ENCODE data around the gene CARF. TPM values are rescaled to one million over a fixed set of nuclear protein-coding genes. Genes with fewer than 3 reads are reported as not detected.

Gene CARF
- total RNA-seq, 1 experiment from 2014 or later: 4.2 TPM

DNA sequence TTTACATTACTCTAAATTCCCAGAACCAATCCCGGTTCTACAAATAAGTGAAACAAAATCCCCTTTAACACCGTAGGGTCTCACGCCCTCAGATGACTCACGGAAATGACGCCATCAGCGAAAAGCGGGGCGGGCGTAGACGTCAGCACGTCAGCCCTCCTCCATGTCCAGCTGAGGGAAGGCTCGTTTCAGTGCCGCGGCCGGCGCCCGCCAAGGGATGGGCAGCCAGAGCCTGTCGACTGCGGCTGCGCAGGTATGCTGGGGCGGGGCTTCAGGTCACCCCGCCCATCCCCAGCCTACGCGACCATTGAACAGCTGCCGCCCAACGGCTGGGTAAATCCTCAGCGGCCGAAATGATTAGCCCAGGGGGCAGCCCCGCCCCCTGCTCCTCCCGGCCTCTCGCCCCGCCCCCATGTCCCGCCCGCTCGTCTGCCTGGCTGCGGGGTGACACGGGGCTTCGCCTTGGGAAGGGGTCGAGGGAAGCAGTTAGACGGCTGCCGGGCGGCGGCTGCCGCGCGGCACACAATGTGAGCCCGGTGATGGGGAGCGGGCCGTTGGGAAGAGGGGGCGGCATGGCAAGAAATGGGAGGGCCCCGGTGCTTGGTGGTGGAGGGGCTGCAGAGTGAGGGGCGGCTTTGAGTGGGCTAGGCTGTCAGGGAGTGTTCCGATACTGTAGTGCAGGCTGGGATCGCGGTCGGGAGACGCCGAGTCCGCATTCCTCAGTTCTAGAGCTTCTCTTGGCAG is 102.6 kb downstream of the CARF start, which contains the start of gene NBEAL1:
Gene NBEAL1, plus strand, starts transcription at position 420 of the 744 bp plus-strand sequence. CDS start 1,510 bp downstream, outside the sequence.
- H3K4me1 ChIP-seq (ENCODE audit: insufficient read depth, low read length): no peaks in the 10 kb centered on the region
- no peak within 1 kb of the TSS for H4K5ac ChIP-seq (ENCODE audit: insufficient read length, low read depth, low read length)
- DNase-seq: peak; percentile 99
- H3K4ac ChIP-seq (ENCODE audit: low read depth, low read length): no peak within 1 kb of the TSS; the same call in 1 of the 2 replicates
- H2AFZ ChIP-seq (ENCODE audit: low read length): peak within 1 kb of the TSS; percentile 66
- peak within 1 kb of the TSS; percentile 35 for H3K27ac ChIP-seq (ENCODE audit: insufficient read length, low read depth, low read length)
- H3K56ac ChIP-seq (ENCODE audit: insufficient read length, low read depth, low read length): no peak within 1 kb of the TSS
- H3K18ac ChIP-seq (ENCODE audit: insufficient read length, low read depth, low read length): peak within 1 kb of the TSS; percentile 68
- H3K9me3 Mint-ChIP-seq: no peaks in the 10 kb centered on the region
- H2BK5ac ChIP-seq (ENCODE audit: insufficient read length, low read length): no peak within 1 kb of the TSS
- H2BK20ac ChIP-seq (ENCODE audit: low read depth, low read length, poor library complexity, severe bottlenecking): no peak within 1 kb of the TSS
- H3K14ac ChIP-seq (ENCODE audit: insufficient read depth, low read length): peak within 1 kb of the TSS; percentile 67
- peak within 1 kb of the TSS; percentile 88 for H3K9ac ChIP-seq (ENCODE audit: extremely low read depth, insufficient read length, low read length)
- no peak within 1 kb of the TSS for H2BK12ac ChIP-seq (ENCODE audit: insufficient read length, low read depth, low read length)
- peaks cover 2% of the 10 kb centered on the region for H3K27me3 Mint-ChIP-seq (ENCODE audit: low read depth)
- H2AK5ac ChIP-seq (ENCODE audit: insufficient read length, low read length): no peak within 1 kb of the TSS
- H4K8ac ChIP-seq (replicated peaks; ENCODE audit: insufficient read length, low read depth, low read length): no peak within 1 kb of the TSS
- H3K79me1 ChIP-seq (ENCODE audit: insufficient read depth, low read depth, low read length, poor library complexity, severe bottlenecking): no peaks in the 10 kb centered on the region
- H3K36me3 Mint-ChIP-seq (ENCODE audit: insufficient read depth in 1 of 3, low read depth in 3 of 3): no peaks in the 10 kb centered on the region
- peak within 1 kb of the TSS; percentile 88 for H3K4me2 ChIP-seq (ENCODE audit: insufficient read depth, insufficient read length, low read length)
- H3K4me1 Mint-ChIP-seq: peaks cover 21 to 33% of the 10 kb centered on the region in 2 experiments
- H3K9me3 ChIP-seq (ENCODE audit: control insufficient read depth, low read depth, low read length): no peaks in the 10 kb centered on the region
- H3K27ac Mint-ChIP-seq: peak within 1 kb of the TSS; percentile 97 to 99 (median 98)
- H3T11ph ChIP-seq (ENCODE audit: low read length): no peak within 1 kb of the TSS
- H3K27me3 ChIP-seq (ENCODE audit: insufficient read depth, low read length): no peaks in the 10 kb centered on the region
- H3K23ac ChIP-seq (ENCODE audit: insufficient read length, low read depth, low read length): no peak within 1 kb of the TSS
- no peak within 1 kb of the TSS for H4K91ac ChIP-seq (ENCODE audit: insufficient read length, low read depth, low read length)
- no peak within 1 kb of the TSS for H2BK15ac ChIP-seq (ENCODE audit: low read depth, low read length)
- H2BK120ac ChIP-seq (ENCODE audit: low read depth, low read length, poor library complexity, severe bottlenecking): no peak within 1 kb of the TSS
- H3K23me2 ChIP-seq (ENCODE audit: insufficient read length, low read depth, low read length, poor library complexity, severe bottlenecking): no peaks in the 10 kb centered on the region
- H3K79me2 ChIP-seq (ENCODE audit: insufficient read depth, low read length): no peaks in the 10 kb centered on the region
- TF ChIP-seq, protein P1, sequence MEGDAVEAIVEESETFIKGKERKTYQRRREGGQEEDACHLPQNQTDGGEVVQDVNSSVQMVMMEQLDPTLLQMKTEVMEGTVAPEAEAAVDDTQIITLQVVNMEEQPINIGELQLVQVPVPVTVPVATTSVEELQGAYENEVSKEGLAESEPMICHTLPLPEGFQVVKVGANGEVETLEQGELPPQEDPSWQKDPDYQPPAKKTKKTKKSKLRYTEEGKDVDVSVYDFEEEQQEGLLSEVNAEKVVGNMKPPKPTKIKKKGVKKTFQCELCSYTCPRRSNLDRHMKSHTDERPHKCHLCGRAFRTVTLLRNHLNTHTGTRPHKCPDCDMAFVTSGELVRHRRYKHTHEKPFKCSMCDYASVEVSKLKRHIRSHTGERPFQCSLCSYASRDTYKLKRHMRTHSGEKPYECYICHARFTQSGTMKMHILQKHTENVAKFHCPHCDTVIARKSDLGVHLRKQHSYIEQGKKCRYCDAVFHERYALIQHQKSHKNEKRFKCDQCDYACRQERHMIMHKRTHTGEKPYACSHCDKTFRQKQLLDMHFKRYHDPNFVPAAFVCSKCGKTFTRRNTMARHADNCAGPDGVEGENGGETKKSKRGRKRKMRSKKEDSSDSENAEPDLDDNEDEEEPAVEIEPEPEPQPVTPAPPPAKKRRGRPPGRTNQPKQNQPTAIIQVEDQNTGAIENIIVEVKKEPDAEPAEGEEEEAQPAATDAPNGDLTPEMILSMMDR (conservative IDR thresholded peaks at IDR 0.05): no peak
- peak within 1 kb of the TSS; percentile 93 to 94 for H3K4me3 Mint-ChIP-seq
- WGBS (ENCODE audit: extremely low coverage, insufficient read length, low lambda C conversion rate): no CpG with 5 or more reads among the region's 59 CpGs
- no peaks in the 10 kb centered on the region for H4K20me1 ChIP-seq (ENCODE audit: control insufficient read depth, insufficient read depth, insufficient read length)
